Loucy (cell line): ENCODE results near the gene VWA8.

Experiments
- EZH2phosphoT487 ChIP-seq: fragments of 200-600 bp; IDR thresholded peaks from 2 replicates; pipeline ENCODE4 v1.6.1; 2018; ENCODE audit warnings: antibody characterized with exemption, mild to moderate bottlenecking, moderate library complexity, borderline replicate concordance
- TF ChIP-seq, protein P1 (sequence below): fragments of 200-600 bp; sonication (generic); conservative IDR thresholded peaks from 2 replicates; pipeline ENCODE4 v1.5.1; 2014; ENCODE audit warnings: mild to moderate bottlenecking, antibody characterized with exemption, low read length

DNA sequence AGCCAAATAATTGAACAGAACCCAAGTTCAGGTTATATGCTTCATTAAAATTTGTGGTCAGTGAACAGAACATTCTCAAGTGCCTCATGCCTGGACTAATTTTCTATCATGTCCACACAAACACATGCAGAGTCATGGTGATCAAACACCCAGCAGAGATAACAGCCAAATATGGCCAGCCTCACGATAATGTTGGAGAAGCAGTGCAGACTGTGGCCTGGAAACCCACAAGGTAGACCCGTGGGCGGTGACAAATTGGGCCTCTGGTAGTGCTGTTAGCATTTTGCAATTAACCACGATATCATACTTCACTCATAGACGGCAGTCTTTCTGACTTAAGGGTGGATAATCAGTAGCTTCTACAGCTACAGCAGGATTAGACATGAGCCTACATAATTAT, 35.0 kb upstream of the VWA8 start:
- TF ChIP-seq, protein P1, sequence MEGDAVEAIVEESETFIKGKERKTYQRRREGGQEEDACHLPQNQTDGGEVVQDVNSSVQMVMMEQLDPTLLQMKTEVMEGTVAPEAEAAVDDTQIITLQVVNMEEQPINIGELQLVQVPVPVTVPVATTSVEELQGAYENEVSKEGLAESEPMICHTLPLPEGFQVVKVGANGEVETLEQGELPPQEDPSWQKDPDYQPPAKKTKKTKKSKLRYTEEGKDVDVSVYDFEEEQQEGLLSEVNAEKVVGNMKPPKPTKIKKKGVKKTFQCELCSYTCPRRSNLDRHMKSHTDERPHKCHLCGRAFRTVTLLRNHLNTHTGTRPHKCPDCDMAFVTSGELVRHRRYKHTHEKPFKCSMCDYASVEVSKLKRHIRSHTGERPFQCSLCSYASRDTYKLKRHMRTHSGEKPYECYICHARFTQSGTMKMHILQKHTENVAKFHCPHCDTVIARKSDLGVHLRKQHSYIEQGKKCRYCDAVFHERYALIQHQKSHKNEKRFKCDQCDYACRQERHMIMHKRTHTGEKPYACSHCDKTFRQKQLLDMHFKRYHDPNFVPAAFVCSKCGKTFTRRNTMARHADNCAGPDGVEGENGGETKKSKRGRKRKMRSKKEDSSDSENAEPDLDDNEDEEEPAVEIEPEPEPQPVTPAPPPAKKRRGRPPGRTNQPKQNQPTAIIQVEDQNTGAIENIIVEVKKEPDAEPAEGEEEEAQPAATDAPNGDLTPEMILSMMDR = no peak
- TF ChIP-seq EZH2phosphoT487 = no peak
